HepG2 (cell line): ENCODE measurements around the gene ATP4A. TPM values are rescaled to one million over a fixed set of nuclear protein-coding genes. Genes with fewer than 3 reads are reported as not detected.

Experiments used
- ARHGAP35 ChIP-seq: sonication (generic); formaldehyde crosslinking; IDR thresholded peaks from 2 replicates; pipeline ENCODE4 v1.9.0; 2022; ENCODE audit warnings: mild to moderate bottlenecking, inconsistent platforms, moderate library complexity, missing genetic modification reagents, borderline replicate concordance
- ARNT ChIP-seq: fragments of 450-650 bp; IDR thresholded peaks from 2 replicates; pipeline ENCODE4 v1.6.1; 2017
- CCDC6 ChIP-seq: sonication (generic); formaldehyde crosslinking; IDR thresholded peaks from 2 replicates; pipeline ENCODE4 v1.8.1; 2022; ENCODE audit warnings: mild to moderate bottlenecking, missing genetic modification reagents, moderate library complexity
- CENPX ChIP-seq: sonication (generic); formaldehyde crosslinking; IDR thresholded peaks from 2 replicates; pipeline ENCODE4 v1.9.0; 2021; ENCODE audit warnings: mild to moderate bottlenecking, missing genetic modification reagents, moderate library complexity
- FOXC1 ChIP-seq: sonication (generic); formaldehyde crosslinking; IDR thresholded peaks from 2 replicates; pipeline ENCODE4 v1.8.0; 2022; ENCODE audit warnings: mild to moderate bottlenecking, missing genetic modification reagents, borderline replicate concordance
- NCOA2 ChIP-seq: sonication (generic); formaldehyde crosslinking; IDR thresholded peaks from 2 replicates; pipeline ENCODE4 v1.8.0; 2022; ENCODE audit warnings: inconsistent platforms
- RBM39 ChIP-seq: fragments of 200-400 bp; formaldehyde crosslinking; IDR thresholded peaks from one replicate; pipeline ENCODE4 v1.6.1; 2018; ENCODE audit warnings: antibody characterized with exemption, mild to moderate bottlenecking, low read depth, low read length; ENCODE audit not compliant: poor library complexity, severe bottlenecking
- SP2 ChIP-seq: sonication (generic); formaldehyde crosslinking; IDR thresholded peaks from 2 replicates; pipeline ENCODE4 v1.5.1; 2020; ENCODE audit warnings: mild to moderate bottlenecking, missing genetic modification reagents
- STAT5B ChIP-seq: sonication (generic); formaldehyde crosslinking; IDR thresholded peaks from 2 replicates; pipeline ENCODE4 v1.4.0; 2020; ENCODE audit warnings: missing genetic modification reagents
- TEAD2 ChIP-seq: sonication (generic); formaldehyde crosslinking; IDR thresholded peaks from 2 replicates; pipeline ENCODE4 v1.9.0; 2021; ENCODE audit warnings: missing genetic modification reagents
- WIZ ChIP-seq: sonication (generic); formaldehyde crosslinking; IDR thresholded peaks from 2 replicates; pipeline ENCODE4 v1.5.1; 2020; ENCODE audit warnings: mild to moderate bottlenecking, missing genetic modification reagents
- ZFYVE20 ChIP-seq: sonication (generic); formaldehyde crosslinking; IDR thresholded peaks from 2 replicates; pipeline ENCODE4 v1.8.0; 2023; ENCODE audit warnings: low read depth, mild to moderate bottlenecking, moderate library complexity, missing genetic modification reagents, borderline replicate concordance
- ZKSCAN1 ChIP-seq: fragments of 150-350 bp; IDR thresholded peaks from 2 replicates; pipeline ENCODE4 v1.6.1; 2014; ENCODE audit warnings: low read length
- ZNF260 ChIP-seq: sonication (generic); formaldehyde crosslinking; IDR thresholded peaks from 2 replicates; pipeline ENCODE4 v1.4.0; 2020; ENCODE audit warnings: missing genetic modification reagents, low read depth, mild to moderate bottlenecking, borderline replicate concordance
- ZNF460 ChIP-seq: sonication (generic); formaldehyde crosslinking; IDR thresholded peaks from 2 replicates; pipeline ENCODE4 v1.5.1; 2020; ENCODE audit warnings: missing genetic modification reagents, mild to moderate bottlenecking, borderline replicate concordance
- ZNF678 ChIP-seq: sonication (generic); formaldehyde crosslinking; IDR thresholded peaks from 2 replicates; pipeline ENCODE4 v1.4.0; 2020; ENCODE audit warnings: mild to moderate bottlenecking, missing genetic modification reagents
- ZNF761 ChIP-seq: sonication (generic); formaldehyde crosslinking; conservative IDR thresholded peaks from 2 replicates; pipeline ENCODE4 v1.4.0; 2020; ENCODE audit warnings: mild to moderate bottlenecking, missing genetic modification reagents
- polyA plus RNA-seq, 8 experiments: library from polyadenylated mRNA; depleted of rRNA in 3 of 8; stranded (reverse) in 7 of 8; unstranded in 1 of 8; fragments of >200 nt; fragmentation: Illumina TruSeq in 4 of 8; extraction: Trizol in 4 of 8; gene quantifications; 2 replicates each; pipeline versions ENCODE4 v1.2.1 to v1.2.3, GENCODE V29; 2011 to 2016; ENCODE audit warnings: low read depth in 4 of 8, missing spikeins in 1 of 8, mixed read lengths in 1 of 8; ENCODE audit not compliant: insufficient read depth in 1 of 8
- total RNA-seq, 5 experiments: library from RNA; depleted of rRNA; stranded (reverse); fragments of >200 nt; fragmentation: Illumina TruSeq; extraction: Trizol; gene quantifications; 2 replicates each; pipeline ENCODE4 v1.2.3, GENCODE V29; 2016; ENCODE audit warnings: low read depth in 1 of 5
- TF ChIP-seq, protein P1 (sequence below): sonication (generic); formaldehyde crosslinking; IDR thresholded peaks from 2 replicates; pipeline ENCODE4 v1.4.0; 2020; ENCODE audit warnings: missing genetic modification reagents
- TF ChIP-seq, protein P2 (sequence below): IDR thresholded peaks from 2 replicates; pipeline ENCODE4 v1.6.1; 2018; ENCODE audit warnings: missing genetic modification reagents
- TF ChIP-seq, protein P3 (sequence below), 2 experiments: sonication (generic) in 1 of 2; formaldehyde crosslinking in 1 of 2; IDR thresholded peaks; 2 replicates each; pipeline versions ENCODE4 v1.6.1 to v1.9.0; 2014 to 2022; ENCODE audit warnings: antibody characterized with exemption in 1 of 2, borderline replicate concordance in 1 of 2, inconsistent platforms in 1 of 2, low read depth in 1 of 2, missing genetic modification reagents in 1 of 2
- TF ChIP-seq, protein P4 (sequence below): sonication (generic); formaldehyde crosslinking; IDR thresholded peaks from 2 replicates; pipeline ENCODE4 v1.4.0; 2020; ENCODE audit warnings: mild to moderate bottlenecking, missing genetic modification reagents

The ATP4A gene
- total and polyA plus RNA-seq, 2 of the 13 experiments (the other 11 are each of a cell fraction or from before 2014, with no cell fraction given): 0.08 to 0.11 TPM

DNA sequence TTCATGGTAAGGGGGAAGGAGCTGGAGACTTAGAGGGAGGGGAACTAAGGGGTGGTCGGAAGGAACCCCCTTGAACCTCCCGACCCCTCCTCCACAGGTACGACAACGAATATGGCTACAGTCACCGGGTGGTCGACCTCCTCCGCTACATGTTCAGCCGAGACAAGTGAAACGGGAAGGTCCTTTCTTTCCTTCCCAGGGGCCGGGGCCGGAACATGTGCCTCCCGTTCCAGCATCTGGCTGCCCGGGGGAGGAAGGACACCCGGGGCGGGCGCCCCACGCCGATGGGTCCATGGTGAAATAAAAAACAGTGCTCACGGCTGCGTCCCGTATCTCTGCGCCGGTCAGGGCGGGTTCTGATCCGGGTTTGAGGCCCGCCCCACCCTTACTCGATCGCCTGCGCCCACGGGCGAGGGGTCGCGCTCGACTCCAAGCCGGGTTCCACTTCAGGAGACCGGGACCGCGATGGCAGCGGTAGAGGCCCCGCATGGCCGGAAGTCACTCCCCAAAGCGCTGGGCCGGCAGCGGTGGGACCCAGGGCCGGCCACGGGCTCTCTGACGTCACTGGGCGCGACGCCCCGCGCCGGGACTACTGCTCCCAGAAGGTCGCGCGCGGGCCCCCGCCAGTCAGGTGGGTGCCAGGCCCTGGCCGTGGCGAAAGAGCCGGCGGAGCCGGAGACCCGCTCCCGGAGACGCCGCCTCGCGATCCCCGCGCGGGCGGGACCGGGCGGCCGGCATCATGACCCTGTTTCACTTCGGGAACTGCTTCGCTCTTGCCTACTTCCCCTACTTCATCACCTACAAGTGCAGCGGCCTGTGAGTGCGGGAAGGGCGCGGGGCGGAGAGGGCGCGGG is 18.2 kb downstream of the ATP4A start, which contains the start of gene TMEM147 (continued):
- TF ChIP-seq, protein P1, sequence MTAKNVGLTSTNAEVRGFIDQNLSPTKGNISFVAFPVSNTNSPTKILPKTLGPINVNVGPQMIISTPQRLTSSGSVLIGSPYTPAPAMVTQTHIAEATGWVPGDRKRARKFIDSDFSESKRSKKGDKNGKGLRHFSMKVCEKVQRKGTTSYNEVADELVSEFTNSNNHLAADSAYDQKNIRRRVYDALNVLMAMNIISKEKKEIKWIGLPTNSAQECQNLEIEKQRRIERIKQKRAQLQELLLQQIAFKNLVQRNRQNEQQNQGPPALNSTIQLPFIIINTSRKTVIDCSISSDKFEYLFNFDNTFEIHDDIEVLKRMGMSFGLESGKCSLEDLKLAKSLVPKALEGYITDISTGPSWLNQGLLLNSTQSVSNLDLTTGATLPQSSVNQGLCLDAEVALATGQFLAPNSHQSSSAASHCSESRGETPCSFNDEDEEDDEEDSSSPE (CRISPR knock-in tag): peak; percentile 44; the same call in 1 of the 2 replicates
- no peak for TF ChIP-seq ZNF761 (CRISPR knock-in tag)
- TF ChIP-seq, protein P2, sequence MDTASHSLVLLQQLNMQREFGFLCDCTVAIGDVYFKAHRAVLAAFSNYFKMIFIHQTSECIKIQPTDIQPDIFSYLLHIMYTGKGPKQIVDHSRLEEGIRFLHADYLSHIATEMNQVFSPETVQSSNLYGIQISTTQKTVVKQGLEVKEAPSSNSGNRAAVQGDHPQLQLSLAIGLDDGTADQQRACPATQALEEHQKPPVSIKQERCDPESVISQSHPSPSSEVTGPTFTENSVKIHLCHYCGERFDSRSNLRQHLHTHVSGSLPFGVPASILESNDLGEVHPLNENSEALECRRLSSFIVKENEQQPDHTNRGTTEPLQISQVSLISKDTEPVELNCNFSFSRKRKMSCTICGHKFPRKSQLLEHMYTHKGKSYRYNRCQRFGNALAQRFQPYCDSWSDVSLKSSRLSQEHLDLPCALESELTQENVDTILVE: peak; percentile 20; the same call in 1 of the 2 replicates
- TF ChIP-seq ZNF260 (CRISPR knock-in tag): no peak
- TF ChIP-seq ARHGAP35 (CRISPR knock-in tag): 0 out of 2 replicates have a peak, but pooled peaks have one; percentile 20
- TF ChIP-seq ZNF678: no peak
- no peak for TF ChIP-seq CENPX (CRISPR knock-in tag)
- no peak; the same call in 1 of the 2 replicates for TF ChIP-seq FOXC1 (CRISPR knock-in tag)
- TF ChIP-seq STAT5B: no peak
- TF ChIP-seq, protein P3, sequence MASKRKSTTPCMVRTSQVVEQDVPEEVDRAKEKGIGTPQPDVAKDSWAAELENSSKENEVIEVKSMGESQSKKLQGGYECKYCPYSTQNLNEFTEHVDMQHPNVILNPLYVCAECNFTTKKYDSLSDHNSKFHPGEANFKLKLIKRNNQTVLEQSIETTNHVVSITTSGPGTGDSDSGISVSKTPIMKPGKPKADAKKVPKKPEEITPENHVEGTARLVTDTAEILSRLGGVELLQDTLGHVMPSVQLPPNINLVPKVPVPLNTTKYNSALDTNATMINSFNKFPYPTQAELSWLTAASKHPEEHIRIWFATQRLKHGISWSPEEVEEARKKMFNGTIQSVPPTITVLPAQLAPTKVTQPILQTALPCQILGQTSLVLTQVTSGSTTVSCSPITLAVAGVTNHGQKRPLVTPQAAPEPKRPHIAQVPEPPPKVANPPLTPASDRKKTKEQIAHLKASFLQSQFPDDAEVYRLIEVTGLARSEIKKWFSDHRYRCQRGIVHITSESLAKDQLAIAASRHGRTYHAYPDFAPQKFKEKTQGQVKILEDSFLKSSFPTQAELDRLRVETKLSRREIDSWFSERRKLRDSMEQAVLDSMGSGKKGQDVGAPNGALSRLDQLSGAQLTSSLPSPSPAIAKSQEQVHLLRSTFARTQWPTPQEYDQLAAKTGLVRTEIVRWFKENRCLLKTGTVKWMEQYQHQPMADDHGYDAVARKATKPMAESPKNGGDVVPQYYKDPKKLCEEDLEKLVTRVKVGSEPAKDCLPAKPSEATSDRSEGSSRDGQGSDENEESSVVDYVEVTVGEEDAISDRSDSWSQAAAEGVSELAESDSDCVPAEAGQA (IDR thresholded peaks at IDR 0.05; ENCODE audit: low read depth): peak; percentile 79
- TF ChIP-seq, protein P3 (CRISPR knock-in tag; IDR thresholded peaks at IDR 0.05; ENCODE audit: borderline replicate concordance): no peak; the same call in 1 of the 2 replicates
- no peak for TF ChIP-seq TEAD2 (CRISPR knock-in tag)
- peak; percentile 63; the same call in 1 of the 2 replicates for TF ChIP-seq CCDC6 (CRISPR knock-in tag)
- TF ChIP-seq, protein P4, sequence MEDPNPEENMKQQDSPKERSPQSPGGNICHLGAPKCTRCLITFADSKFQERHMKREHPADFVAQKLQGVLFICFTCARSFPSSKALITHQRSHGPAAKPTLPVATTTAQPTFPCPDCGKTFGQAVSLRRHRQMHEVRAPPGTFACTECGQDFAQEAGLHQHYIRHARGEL (CRISPR knock-in tag): no peak
- no peak for TF ChIP-seq ZFYVE20
- TF ChIP-seq NCOA2: peak; percentile 48; the same call in 1 of the 2 replicates
- no peak for TF ChIP-seq ARNT
- TF ChIP-seq SP2 (CRISPR knock-in tag): peak; percentile 61; the same call in 1 of the 2 replicates
- no peak for TF ChIP-seq WIZ
- TF ChIP-seq ZNF460 (CRISPR knock-in tag): no peak
- peak; percentile 78 for TF ChIP-seq RBM39
- TF ChIP-seq ZKSCAN1: no peak
